Liver (tissue), 3 donors: ENCODE data around the gene ZNF423.

Experiments
- ATF3 ChIP-seq: IDR thresholded peaks from 2 replicates; pipeline ENCODE4 v1.6.1; 2016; ENCODE audit warnings: antibody characterized with exemption
- GABPA ChIP-seq, 2 donors: IDR thresholded peaks in 1 of 2; conservative IDR thresholded peaks in 1 of 2; 2 replicates each; pipeline ENCODE4 v1.6.1; 2016; ENCODE audit warnings: antibody characterized with exemption in 2 of 2, mild to moderate bottlenecking in 1 of 2, moderate library complexity in 1 of 2
- HNF4G ChIP-seq: IDR thresholded peaks from 2 replicates; pipeline ENCODE4 v1.6.1; 2016; ENCODE audit warnings: antibody characterized with exemption
- MAX ChIP-seq: IDR thresholded peaks from 2 replicates; pipeline ENCODE4 v1.6.1; 2016; ENCODE audit warnings: antibody characterized with exemption
- NR2F2 ChIP-seq: IDR thresholded peaks from 2 replicates; pipeline ENCODE4 v1.6.1; 2016; ENCODE audit warnings: antibody characterized with exemption
- RAD21 ChIP-seq, 2 donors: IDR thresholded peaks; 2 replicates each; pipeline ENCODE4 v1.6.1; 2016; ENCODE audit warnings: antibody characterized with exemption in 2 of 2, mild to moderate bottlenecking in 2 of 2
- SP1 ChIP-seq: IDR thresholded peaks from 2 replicates; pipeline ENCODE4 v1.6.1; 2018; ENCODE audit warnings: antibody characterized with exemption, mild to moderate bottlenecking
- TAF1 ChIP-seq: conservative IDR thresholded peaks from 2 replicates; pipeline ENCODE4 v1.6.1; 2016; ENCODE audit warnings: antibody characterized with exemption, mild to moderate bottlenecking
- YY1 ChIP-seq: IDR thresholded peaks from 2 replicates; pipeline ENCODE4 v1.6.1; 2016; ENCODE audit warnings: antibody characterized with exemption, mild to moderate bottlenecking
- TF ChIP-seq, protein P1 (sequence below): fragments of 150-350 bp; IDR thresholded peaks from 2 replicates; pipeline ENCODE4 v1.5.1; 2017; ENCODE audit warnings: improper control_type of control experiment, low read depth, low read length; ENCODE audit not compliant: missing input control
- donor health status: healthy.
- donor health status: healthy.

- TF ChIP-seq SP1 (no peak), YY1 (no peak), TAF1 (no peak), NR2F2 (no peak), ATF3 (no peak), RAD21 (IDR thresholded peaks at IDR 0.05) (no peak), GABPA (IDR thresholded peaks at IDR 0.05 in 1 of 2, conservative IDR thresholded peaks at IDR 0.05 in 1 of 2) (no peak), MAX (no peak), HNF4G (no peak)
- TF ChIP-seq, protein P1, sequence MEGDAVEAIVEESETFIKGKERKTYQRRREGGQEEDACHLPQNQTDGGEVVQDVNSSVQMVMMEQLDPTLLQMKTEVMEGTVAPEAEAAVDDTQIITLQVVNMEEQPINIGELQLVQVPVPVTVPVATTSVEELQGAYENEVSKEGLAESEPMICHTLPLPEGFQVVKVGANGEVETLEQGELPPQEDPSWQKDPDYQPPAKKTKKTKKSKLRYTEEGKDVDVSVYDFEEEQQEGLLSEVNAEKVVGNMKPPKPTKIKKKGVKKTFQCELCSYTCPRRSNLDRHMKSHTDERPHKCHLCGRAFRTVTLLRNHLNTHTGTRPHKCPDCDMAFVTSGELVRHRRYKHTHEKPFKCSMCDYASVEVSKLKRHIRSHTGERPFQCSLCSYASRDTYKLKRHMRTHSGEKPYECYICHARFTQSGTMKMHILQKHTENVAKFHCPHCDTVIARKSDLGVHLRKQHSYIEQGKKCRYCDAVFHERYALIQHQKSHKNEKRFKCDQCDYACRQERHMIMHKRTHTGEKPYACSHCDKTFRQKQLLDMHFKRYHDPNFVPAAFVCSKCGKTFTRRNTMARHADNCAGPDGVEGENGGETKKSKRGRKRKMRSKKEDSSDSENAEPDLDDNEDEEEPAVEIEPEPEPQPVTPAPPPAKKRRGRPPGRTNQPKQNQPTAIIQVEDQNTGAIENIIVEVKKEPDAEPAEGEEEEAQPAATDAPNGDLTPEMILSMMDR, result no peak
Observed at GRCh38 chr16:49704586-49705155, 151.2 kb downstream of the ZNF423 start.
